Epithelial cell of esophagus (primary cell): ENCODE data around the gene LRCH2.
"Not testable (repeated sequence)": the region's sequence is repeated elsewhere in the genome, so short reads cannot be mapped to it uniquely, and the experiment has no call there.

ENCODE experiments used
- DNase-seq: peaks from one replicate; pipeline ENCODE4 v3.0.0; 2010; ENCODE audit warnings: low read depth
- H3K4me3 ChIP-seq: 2 replicates; pipeline ENCODE4 v1.5.1; 2011; ENCODE audit warnings: mild to moderate bottlenecking, low read length, control low read depth
- TF ChIP-seq, protein P1 (sequence below): IDR thresholded peaks from 2 replicates; pipeline ENCODE4 v1.5.1; 2011; ENCODE audit warnings: low read depth, mild to moderate bottlenecking, low read length, control low read depth, inconsistent platforms; ENCODE audit not compliant: insufficient read depth; ENCODE audit errors: missing control alignments

Gene LRCH2

DNA sequence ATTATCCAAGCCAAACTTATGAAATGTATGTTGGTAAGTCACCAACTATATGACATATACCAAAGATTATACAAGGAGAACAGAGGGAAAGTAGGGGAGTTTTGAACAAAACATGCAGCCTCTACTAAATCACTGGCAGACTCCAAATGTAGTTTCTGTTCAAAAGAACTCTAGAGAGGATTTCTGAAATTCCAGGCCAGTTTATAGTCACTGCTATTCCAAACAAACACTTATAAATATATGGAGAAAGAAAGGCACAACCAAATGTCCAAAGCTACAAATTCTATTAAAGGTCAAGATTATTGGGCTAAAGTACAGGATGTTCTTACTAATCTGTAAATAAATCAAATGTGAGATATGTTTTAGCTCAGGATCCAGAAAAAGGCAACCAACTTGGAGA lies 2.7 kb upstream of the LRCH2 start:
- no peak overlapping the region for H3K4me3 ChIP-seq
- TF ChIP-seq, protein P1, sequence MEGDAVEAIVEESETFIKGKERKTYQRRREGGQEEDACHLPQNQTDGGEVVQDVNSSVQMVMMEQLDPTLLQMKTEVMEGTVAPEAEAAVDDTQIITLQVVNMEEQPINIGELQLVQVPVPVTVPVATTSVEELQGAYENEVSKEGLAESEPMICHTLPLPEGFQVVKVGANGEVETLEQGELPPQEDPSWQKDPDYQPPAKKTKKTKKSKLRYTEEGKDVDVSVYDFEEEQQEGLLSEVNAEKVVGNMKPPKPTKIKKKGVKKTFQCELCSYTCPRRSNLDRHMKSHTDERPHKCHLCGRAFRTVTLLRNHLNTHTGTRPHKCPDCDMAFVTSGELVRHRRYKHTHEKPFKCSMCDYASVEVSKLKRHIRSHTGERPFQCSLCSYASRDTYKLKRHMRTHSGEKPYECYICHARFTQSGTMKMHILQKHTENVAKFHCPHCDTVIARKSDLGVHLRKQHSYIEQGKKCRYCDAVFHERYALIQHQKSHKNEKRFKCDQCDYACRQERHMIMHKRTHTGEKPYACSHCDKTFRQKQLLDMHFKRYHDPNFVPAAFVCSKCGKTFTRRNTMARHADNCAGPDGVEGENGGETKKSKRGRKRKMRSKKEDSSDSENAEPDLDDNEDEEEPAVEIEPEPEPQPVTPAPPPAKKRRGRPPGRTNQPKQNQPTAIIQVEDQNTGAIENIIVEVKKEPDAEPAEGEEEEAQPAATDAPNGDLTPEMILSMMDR, result no peak
- no peak for DNase-seq

DNA sequence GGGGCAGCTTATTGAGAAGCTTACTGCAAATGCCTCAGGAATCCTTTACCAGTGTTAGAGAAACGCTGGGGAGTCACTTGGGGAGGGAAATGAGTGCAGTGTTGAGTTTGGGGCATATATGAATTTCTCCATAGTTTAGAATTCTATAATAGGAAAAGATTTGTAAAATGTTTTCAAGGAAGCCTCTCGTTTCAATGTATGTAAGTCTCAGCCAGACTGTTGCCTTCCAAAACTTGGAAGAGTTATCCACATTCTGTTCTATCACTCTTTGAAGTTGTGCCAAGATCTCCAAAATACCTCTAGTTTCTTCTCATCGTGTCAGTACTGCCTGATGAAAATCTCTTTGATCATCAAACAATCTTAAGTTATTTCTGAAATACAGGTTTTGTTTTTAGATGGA lies 565 bp upstream of the LRCH2 start:
- TF ChIP-seq, protein P1, result no peak
- no peak overlapping the region for H3K4me3 ChIP-seq
- no peak for DNase-seq

DNA sequence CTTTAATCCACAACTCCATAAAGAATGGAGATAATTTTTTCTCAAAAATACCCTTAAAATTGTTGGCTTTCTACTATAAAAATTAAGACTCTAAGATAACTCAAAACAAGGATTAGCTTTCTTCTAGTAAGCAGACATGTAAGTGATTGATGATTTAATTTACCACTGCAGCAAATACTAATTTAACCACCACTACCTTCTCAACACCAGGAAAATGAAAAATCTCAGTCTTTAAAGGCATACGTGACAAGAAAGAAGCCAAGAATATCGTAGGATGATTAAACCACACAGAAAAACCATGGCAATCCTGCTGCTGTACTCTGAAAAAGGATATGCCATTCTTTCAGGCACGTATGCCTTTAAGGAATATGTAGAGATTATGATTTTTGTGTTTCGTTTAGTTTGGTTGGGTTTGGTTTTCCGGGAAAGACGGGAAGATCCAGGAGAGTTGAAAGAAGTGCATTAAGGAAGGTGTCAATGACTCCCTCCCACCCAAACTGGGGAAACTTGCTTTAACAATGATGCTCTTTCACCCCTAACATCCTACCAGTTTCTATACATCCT lies 881 bp downstream of the LRCH2 start:
- TF ChIP-seq, protein P1, result no peak
- H3K4me3 ChIP-seq, result no peak overlapping the region
- no peak for DNase-seq

DNA sequence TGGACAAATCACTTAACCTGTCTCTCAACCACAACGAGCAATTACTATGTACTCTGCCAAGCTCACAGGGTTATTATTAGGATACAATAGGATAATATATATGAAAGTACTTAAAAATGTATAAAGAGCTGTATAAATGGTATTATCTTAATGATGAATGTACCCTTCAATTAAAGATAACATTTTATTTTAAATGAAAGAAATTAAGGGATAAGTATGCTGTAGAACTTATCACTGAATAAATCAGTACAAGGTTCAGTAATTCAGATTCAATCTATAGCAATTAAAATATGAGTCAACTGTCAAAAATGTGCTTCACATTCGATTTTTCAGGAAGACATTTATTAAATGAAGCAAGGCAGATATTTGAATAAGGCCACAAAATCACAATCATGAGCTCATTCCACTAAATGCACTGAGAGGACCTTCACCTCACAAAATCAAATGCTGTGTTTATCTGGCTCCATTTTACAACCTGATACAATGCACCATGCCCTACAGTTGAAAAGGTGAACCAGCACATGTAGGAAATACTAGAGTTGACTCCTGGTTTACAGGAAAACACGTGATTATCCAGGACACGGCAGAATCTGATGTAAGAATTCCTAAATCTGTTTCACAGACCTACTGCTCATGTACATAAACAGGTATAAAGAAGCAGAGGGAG lies 4.4 kb downstream of the LRCH2 start:
- H3K4me3 ChIP-seq, result no peak overlapping the region
- no peak for DNase-seq

DNA sequence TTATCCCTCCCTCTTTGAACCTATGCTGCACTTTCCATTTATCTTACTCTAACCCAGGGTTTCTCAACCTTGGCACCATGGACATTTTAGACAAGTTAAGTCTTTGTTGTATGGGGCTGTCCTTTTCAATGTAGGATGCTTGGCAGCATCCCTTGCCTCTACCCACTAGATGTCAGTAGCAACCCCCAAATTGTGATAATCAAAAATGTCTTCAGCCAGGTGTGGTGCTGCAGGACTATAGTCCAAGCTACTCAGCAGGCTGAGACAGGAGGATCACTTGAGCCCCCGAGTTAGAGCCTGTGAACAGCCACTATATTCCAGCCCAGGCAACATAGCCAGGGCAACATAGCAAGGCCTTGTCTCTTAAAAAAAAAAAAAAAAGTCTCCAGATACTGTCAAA lies 7.0 kb downstream of the LRCH2 start:
- DNase-seq, result peak; percentile 36
- no peak overlapping the region for H3K4me3 ChIP-seq
- TF ChIP-seq, protein P1, result peak; percentile 55

More for the DNA sequence above, 4.4 kb downstream of the LRCH2 start:
- TF ChIP-seq, protein P1, result no peak

DNA sequence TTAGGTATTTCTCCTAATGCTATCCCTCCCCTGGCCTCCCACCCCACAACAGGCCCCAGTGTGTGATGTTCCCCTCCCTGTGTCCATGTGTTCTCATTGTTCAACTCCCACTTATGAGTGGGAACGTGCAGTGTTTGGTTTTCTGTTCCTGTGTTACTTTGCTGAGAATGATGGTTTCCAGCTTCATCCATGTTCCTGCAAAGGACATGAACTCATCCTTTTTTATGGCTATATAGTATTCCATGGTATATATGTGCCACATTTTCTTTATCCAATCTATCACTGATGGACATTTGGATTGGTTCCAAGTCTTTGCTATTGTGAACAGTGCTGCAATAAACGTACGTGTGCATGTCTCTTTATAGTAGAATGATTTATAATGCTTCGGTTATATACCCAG lies 16.6 kb downstream of the LRCH2 start:
- not testable (repeated sequence) for DNase-seq, H3K4me3 ChIP-seq

DNA sequence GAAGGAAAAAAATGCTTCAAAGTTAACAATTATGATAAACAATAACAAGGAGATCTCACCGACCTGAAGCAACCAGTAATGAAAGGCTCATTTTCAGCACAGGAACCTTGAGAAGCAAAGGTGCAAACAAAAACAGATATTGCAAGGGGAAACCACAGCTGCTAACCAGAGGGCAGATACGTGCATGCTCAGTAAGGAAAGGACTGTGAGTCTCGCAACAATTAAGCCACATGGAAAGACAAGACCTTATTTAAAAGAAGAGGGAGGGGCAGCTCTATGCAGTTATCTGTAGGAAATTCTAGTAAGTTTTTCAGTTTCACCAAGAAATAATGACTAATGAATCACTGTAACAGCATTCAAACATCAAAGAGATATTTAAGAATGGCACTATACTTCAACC lies 19.3 kb downstream of the LRCH2 start:
- no peak overlapping the region for H3K4me3 ChIP-seq
- TF ChIP-seq, protein P1, result no peak
- no peak for DNase-seq
